KMS-11 (cell line): ENCODE data around the gene SEMA5A.

Experiments used
- H2AFZ ChIP-seq: fragments of 200-600 bp; sonication (generic); 2 replicates; pipeline ENCODE4 v1.6.1; 2016; ENCODE audit warnings: antibody characterized with exemption, mixed run types, low read depth
- H3K27ac ChIP-seq: fragments of 200-600 bp; sonication (generic); 2 replicates; pipeline ENCODE4 v1.6.1; 2016; ENCODE audit warnings: mild to moderate bottlenecking, mixed run types
- H3K27me3 ChIP-seq: fragments of 200-600 bp; sonication (generic); 2 replicates; pipeline ENCODE4 v1.6.1; 2017; ENCODE audit warnings: mild to moderate bottlenecking, low read depth, mixed run types, moderate library complexity; ENCODE audit not compliant: insufficient read depth
- H3K36me3 ChIP-seq: fragments of 200-600 bp; sonication (generic); 2 replicates; pipeline ENCODE4 v1.6.1; 2017; ENCODE audit warnings: mild to moderate bottlenecking, mixed run types; ENCODE audit not compliant: insufficient read depth
- H3K4me1 ChIP-seq: fragments of 200-600 bp; sonication (generic); 2 replicates; pipeline ENCODE4 v1.6.1; 2016; ENCODE audit warnings: mild to moderate bottlenecking, low read depth, mixed run types; ENCODE audit not compliant: poor library complexity, severe bottlenecking
- H3K4me2 ChIP-seq: fragments of 200-600 bp; sonication (generic); 2 replicates; pipeline ENCODE4 v1.7.0; 2016; ENCODE audit warnings: mild to moderate bottlenecking, mixed run types
- H3K4me3 ChIP-seq: fragments of 200-600 bp; sonication (generic); IDR thresholded peaks from 2 replicates; pipeline ENCODE4 v1.6.1; 2017; ENCODE audit warnings: low read depth, low read length, mixed read lengths; ENCODE audit not compliant: insufficient read depth
- H3K79me2 ChIP-seq: fragments of 200-600 bp; sonication (generic); 2 replicates; pipeline ENCODE4 v1.6.1; 2016; ENCODE audit warnings: low read depth, mixed run types; ENCODE audit not compliant: insufficient read depth
- H3K9ac ChIP-seq: fragments of 200-600 bp; sonication (generic); 2 replicates; pipeline ENCODE4 v1.6.1; 2016; ENCODE audit warnings: mild to moderate bottlenecking, mixed run types
- H4K20me1 ChIP-seq: fragments of 200-600 bp; sonication (generic); 2 replicates; pipeline ENCODE4 v1.6.1; 2016; ENCODE audit warnings: mild to moderate bottlenecking, mixed run types; ENCODE audit not compliant: insufficient read depth
- TF ChIP-seq, protein P1 (sequence below): fragments of 200-600 bp; sonication (generic); conservative IDR thresholded peaks from 2 replicates; pipeline ENCODE4 v1.6.1; 2017; ENCODE audit warnings: low read depth, mild to moderate bottlenecking, antibody characterized with exemption, low read length, moderate library complexity, mixed read lengths

SEMA5A gene

GRCh38 chr5:9558319-9558965 lies 12.6 kb upstream of the SEMA5A start:
- no peak overlapping the region for H3K4me2 ChIP-seq

DNA sequence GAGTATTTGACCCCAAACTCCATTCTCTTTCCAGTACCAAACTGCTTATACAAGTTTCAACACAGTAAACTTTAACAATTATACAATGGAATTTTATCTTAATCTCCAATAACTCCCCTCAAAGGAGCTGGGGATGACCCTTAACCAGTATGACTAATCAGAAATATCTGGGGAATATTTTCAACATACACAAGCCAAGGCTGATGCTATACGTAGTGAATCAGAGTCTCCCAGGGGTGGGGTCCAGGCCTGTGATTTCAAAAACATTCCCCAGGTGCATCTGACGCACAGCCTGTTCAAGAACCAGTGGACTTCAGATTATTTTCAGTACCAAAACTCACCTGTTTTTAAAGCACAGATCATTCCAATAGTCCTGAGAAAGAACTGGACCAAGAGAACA lies 11.8 kb upstream of the SEMA5A start:
- H3K79me2 ChIP-seq, result no peaks in the 10 kb centered on the region
- H3K36me3 ChIP-seq, result no peaks in the 10 kb centered on the region
- no peak overlapping the region for H3K9ac ChIP-seq
- no peaks in the 10 kb centered on the region for H4K20me1 ChIP-seq
- no peak overlapping the region for H3K4me2 ChIP-seq
- H3K4me1 ChIP-seq, result no peaks in the 10 kb centered on the region
- H3K4me3 ChIP-seq, result no peak overlapping the region
- TF ChIP-seq, protein P1, sequence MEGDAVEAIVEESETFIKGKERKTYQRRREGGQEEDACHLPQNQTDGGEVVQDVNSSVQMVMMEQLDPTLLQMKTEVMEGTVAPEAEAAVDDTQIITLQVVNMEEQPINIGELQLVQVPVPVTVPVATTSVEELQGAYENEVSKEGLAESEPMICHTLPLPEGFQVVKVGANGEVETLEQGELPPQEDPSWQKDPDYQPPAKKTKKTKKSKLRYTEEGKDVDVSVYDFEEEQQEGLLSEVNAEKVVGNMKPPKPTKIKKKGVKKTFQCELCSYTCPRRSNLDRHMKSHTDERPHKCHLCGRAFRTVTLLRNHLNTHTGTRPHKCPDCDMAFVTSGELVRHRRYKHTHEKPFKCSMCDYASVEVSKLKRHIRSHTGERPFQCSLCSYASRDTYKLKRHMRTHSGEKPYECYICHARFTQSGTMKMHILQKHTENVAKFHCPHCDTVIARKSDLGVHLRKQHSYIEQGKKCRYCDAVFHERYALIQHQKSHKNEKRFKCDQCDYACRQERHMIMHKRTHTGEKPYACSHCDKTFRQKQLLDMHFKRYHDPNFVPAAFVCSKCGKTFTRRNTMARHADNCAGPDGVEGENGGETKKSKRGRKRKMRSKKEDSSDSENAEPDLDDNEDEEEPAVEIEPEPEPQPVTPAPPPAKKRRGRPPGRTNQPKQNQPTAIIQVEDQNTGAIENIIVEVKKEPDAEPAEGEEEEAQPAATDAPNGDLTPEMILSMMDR, result no peak
- H2AFZ ChIP-seq, result no peak overlapping the region
- H3K27ac ChIP-seq, result no peak overlapping the region
- no peaks in the 10 kb centered on the region for H3K27me3 ChIP-seq

More at GRCh38 chr5:9558319-9558965, 12.6 kb upstream of the SEMA5A start:
- Histone ChIP-seq H3K4me1 (no peaks in the 10 kb centered on the region), H3K27me3 (no peaks in the 10 kb centered on the region), H3K79me2 (no peaks in the 10 kb centered on the region), H3K27ac (no peak overlapping the region), H2AFZ (no peak overlapping the region), H4K20me1 (no peaks in the 10 kb centered on the region), H3K9ac (no peak overlapping the region), H3K36me3 (no peaks in the 10 kb centered on the region), H3K4me3 (no peak overlapping the region)
- TF ChIP-seq, protein P1, result no peak

DNA sequence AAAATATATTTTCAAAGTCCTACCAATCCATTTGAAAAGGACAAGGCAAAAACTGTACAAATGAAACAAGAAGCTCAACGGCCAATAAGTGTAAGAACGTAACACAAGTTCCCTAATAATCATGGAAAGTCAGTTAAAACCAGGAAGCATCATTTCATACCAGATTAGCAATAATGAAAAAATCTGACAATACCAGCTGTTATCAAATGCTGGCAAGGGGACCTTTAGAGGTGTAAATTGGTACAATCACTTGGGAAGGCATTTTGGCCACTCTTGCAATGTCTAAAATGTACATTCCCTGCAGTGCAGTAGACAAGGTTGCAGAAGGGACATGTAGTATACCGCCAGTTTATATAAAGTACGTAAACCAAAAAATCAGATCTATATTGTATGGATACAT lies 10.1 kb upstream of the SEMA5A start:
- H3K27me3 ChIP-seq, result no peaks in the 10 kb centered on the region
- no peaks in the 10 kb centered on the region for H4K20me1 ChIP-seq
- no peaks in the 10 kb centered on the region for H3K4me1 ChIP-seq
- no peak overlapping the region for H3K4me2 ChIP-seq
- no peak overlapping the region for H3K27ac ChIP-seq
- no peak overlapping the region for H3K4me3 ChIP-seq
- TF ChIP-seq, protein P1, result no peak
- H3K36me3 ChIP-seq, result no peaks in the 10 kb centered on the region
- no peaks in the 10 kb centered on the region for H3K79me2 ChIP-seq
- no peak overlapping the region for H3K9ac ChIP-seq
- no peak overlapping the region for H2AFZ ChIP-seq

DNA sequence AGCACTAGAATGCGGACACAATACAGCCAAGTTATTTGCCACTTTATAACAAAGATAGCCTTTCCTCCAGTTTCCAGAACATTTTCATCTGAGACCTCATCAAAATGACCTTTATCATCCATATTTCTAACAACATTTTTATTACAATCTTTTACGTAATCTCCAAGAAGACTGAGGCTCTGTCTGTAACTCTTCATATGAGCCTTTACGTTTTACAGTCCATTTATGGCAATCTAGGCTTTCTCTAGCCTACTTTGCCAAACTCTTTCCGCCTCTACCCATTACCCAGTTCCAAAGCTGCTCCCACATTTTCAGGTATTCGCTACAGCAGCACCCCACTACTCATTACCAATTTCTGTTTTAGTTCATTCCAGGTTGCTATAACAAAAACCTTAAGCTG lies 8.2 kb upstream of the SEMA5A start:
- Histone ChIP-seq H3K4me3 (no peak overlapping the region), H3K4me2 (no peak overlapping the region), H3K9ac (no peak overlapping the region), H3K27me3 (no peaks in the 10 kb centered on the region), H3K79me2 (no peaks in the 10 kb centered on the region), H3K36me3 (no peaks in the 10 kb centered on the region), H4K20me1 (no peaks in the 10 kb centered on the region), H2AFZ (no peak overlapping the region), H3K27ac (no peak overlapping the region), H3K4me1 (no peaks in the 10 kb centered on the region)
- TF ChIP-seq, protein P1, result no peak
